MCF 10A (cell line): ENCODE data around the gene PIGU. TPM values are rescaled to one million over a fixed set of nuclear protein-coding genes. Genes with fewer than 3 reads are reported as not detected.

Experiments
- BruUV-seq: library from RNA; stranded (reverse); fragments of 400-500 nt; replicated peaks from 2 replicates; lab custom pipeline; 2021; lab: Mats Ljungman, UMichigan
- CTCF ChIA-PET: fragments of 300-600 bp; sonication (Branson Sonifier 250); formaldehyde crosslinking; extraction: SDS; loops from one replicate; lab custom pipeline; 2021; ENCODE audit warnings: antibody characterized with exemption, inconsistent platforms; lab: Yijun Ruan, JAX
- POLR2A ChIA-PET: fragments of 300-600, 350-650 bp; sonication (Branson Sonifier 250); formaldehyde crosslinking; extraction: SDS; loops from one replicate; lab custom pipeline; 2020; ENCODE audit warnings: antibody characterized with exemption, inconsistent platforms; lab: Yijun Ruan, JAX
- DNase-seq: peaks from one replicate; pipeline ENCODE4 v3.0.0-alpha.2; 2018; ENCODE audit not compliant: unreplicated experiment
- H3K27ac Mint-ChIP-seq: one replicate; pipeline ENCODE4 v1.8.0; 2022; ENCODE audit warnings: mild to moderate bottlenecking, low read depth, mixed read lengths; ENCODE audit not compliant: unreplicated experiment
- H3K27me3 Mint-ChIP-seq: one replicate; pipeline ENCODE4 v1.8.0; 2022; ENCODE audit warnings: mixed read lengths; ENCODE audit not compliant: insufficient read depth, unreplicated experiment
- H3K36me3 Mint-ChIP-seq: one replicate; pipeline ENCODE4 v1.8.0; 2022; ENCODE audit warnings: mild to moderate bottlenecking, moderate library complexity, mixed read lengths; ENCODE audit not compliant: insufficient read depth, unreplicated experiment
- H3K4me1 Mint-ChIP-seq: one replicate; pipeline ENCODE4 v1.8.0; 2022; ENCODE audit warnings: mixed read lengths; ENCODE audit not compliant: insufficient read depth, unreplicated experiment
- H3K4me3 Mint-ChIP-seq: one replicate; pipeline ENCODE4 v1.8.0; 2022; ENCODE audit warnings: mild to moderate bottlenecking, moderate library complexity, mixed read lengths; ENCODE audit not compliant: unreplicated experiment
- H3K9me3 Mint-ChIP-seq: one replicate; pipeline ENCODE4 v1.8.0; 2022; ENCODE audit warnings: mixed read lengths; ENCODE audit not compliant: unreplicated experiment
- intact Hi-C: fragments of 100-400 bp; cut with micrococcal nuclease; formaldehyde crosslinking; loops from 2 replicates; pipeline ENCODE4 v1.14.1; 2022
- total RNA-seq: library from RNA; stranded (reverse); gene quantifications from 2 replicates; pipeline ENCODE4 v1.2.3, GENCODE V29; 2022
- TF ChIP-seq, protein P1 (sequence below): fragments of 200-600 bp; IDR thresholded peaks from one replicate; pipeline ENCODE4 v1.8.0; 2022; ENCODE audit warnings: antibody characterized with exemption, mild to moderate bottlenecking; ENCODE audit not compliant: unreplicated experiment

The PIGU gene
- total RNA-seq, 1 experiment from 2014 or later: 14.5 TPM

DNA sequence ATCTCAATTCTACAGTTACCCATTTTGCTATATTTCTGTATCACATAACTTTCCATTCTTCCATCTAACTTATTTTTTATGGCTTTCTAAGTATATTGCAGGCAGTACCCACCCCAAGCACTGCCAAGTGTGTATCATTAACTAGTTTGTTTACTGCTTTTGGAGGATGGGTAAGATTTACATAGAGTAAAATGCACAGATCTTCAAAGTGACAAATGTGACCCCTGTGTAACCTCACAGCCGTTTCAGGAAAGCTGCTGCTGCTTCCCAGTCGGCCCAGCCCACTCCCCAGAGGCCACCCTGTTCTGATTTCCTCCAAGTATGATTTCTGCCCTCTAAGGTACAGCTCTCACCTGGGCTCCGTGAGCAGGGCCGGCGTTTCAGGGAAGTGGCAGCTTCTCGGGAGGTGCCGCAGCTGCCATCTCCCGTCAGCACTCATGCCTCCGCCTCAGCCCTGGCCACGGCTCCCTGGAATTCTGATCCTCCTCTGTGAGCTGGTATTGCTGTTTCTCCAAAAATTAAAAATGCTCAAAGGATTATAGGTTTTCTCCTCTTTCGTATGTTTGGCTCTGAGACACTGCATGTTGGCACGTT, 133.3 kb downstream of the PIGU start:
- POLR2A ChIA-PET: interaction anchor here (0.5 to 1.3 kb wide), 3 partner anchors 12 to 927 kb away, joined by 3 to 4 read pairs (median 3); no protein-coding TSS in a partner anchor
- CTCF ChIA-PET: interaction anchor here (0.6 to 0.9 kb wide), 3 partner anchors 17 to 93 kb away, joined by 3 read pairs; no protein-coding TSS in a partner anchor
- Mint-ChIP-seq H3K4me1 (peaks cover 6% of the 10 kb centered on the region), H3K27me3 (no peaks in the 10 kb centered on the region), H3K36me3 (peaks cover 45% of the 10 kb centered on the region), H3K9me3 (no peaks in the 10 kb centered on the region), H3K27ac (no peak overlapping the region), H3K4me3 (no peak overlapping the region)
- intact Hi-C loops: no loop called here
- BruUV-seq: no TSS peak
- DNase-seq: no peak
- TF ChIP-seq, protein P1, sequence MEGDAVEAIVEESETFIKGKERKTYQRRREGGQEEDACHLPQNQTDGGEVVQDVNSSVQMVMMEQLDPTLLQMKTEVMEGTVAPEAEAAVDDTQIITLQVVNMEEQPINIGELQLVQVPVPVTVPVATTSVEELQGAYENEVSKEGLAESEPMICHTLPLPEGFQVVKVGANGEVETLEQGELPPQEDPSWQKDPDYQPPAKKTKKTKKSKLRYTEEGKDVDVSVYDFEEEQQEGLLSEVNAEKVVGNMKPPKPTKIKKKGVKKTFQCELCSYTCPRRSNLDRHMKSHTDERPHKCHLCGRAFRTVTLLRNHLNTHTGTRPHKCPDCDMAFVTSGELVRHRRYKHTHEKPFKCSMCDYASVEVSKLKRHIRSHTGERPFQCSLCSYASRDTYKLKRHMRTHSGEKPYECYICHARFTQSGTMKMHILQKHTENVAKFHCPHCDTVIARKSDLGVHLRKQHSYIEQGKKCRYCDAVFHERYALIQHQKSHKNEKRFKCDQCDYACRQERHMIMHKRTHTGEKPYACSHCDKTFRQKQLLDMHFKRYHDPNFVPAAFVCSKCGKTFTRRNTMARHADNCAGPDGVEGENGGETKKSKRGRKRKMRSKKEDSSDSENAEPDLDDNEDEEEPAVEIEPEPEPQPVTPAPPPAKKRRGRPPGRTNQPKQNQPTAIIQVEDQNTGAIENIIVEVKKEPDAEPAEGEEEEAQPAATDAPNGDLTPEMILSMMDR: no peak

DNA sequence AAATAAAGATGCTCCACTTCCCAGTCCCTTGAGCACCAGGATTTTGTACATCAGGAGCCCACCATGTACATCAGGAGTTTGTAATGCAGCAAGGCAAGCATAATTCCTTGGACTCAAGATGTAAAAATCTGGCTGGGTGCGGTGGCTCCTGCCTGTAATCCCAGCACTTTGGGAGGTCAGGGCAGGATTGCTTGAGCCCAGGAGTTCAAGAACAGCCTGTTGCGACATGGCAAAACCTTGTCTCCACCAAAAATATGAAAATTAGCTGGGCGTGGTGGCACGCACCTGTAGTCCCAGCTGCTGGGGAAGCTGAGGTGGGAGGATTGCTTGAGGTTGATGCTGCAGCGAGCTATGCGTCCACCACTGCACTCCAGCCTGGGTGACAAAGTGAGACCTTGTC, 134.5 kb downstream of the PIGU start:
- CTCF ChIA-PET: interaction anchor here (0.7 to 1.0 kb wide), 2 partner anchors 21 to 130 kb away, joined by 3 read pairs; no protein-coding TSS in a partner anchor
- intact Hi-C loops: no loop called here
- H3K36me3 Mint-ChIP-seq: peaks cover 54% of the 10 kb centered on the region
- POLR2A ChIA-PET: no interaction called here
- TF ChIP-seq, protein P1: no peak
- H3K27ac Mint-ChIP-seq: no peak overlapping the region
- DNase-seq: no peak
- no peaks in the 10 kb centered on the region for H3K27me3 Mint-ChIP-seq
- BruUV-seq: no TSS peak
- no peak overlapping the region for H3K4me3 Mint-ChIP-seq
- H3K4me1 Mint-ChIP-seq: peaks cover 6% of the 10 kb centered on the region
- no peaks in the 10 kb centered on the region for H3K9me3 Mint-ChIP-seq

DNA sequence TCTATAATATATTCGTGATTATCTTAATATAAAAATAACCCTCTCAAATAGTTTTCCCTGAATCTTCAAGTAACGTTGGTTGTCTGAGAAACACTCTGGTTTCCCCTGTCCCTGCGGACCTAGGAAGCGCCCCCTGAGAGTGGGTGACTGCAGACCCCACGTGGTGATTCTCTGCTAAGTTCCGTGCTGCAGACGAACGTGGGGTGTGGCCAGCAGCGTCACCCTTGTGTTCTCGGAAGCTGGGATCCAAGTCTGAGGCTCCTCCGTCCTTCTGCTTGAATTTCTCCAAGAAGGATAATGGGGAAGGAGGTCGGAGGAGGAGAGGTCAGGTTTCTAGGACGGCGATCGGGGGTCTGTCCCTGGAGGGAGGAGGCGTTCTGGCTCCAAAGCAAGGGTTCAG, 135.0 kb downstream of the PIGU start:
- no TSS peak for BruUV-seq
- H3K4me1 Mint-ChIP-seq: peaks cover 5% of the 10 kb centered on the region
- H3K9me3 Mint-ChIP-seq: no peaks in the 10 kb centered on the region
- intact Hi-C loops: no loop called here
- H3K4me3 Mint-ChIP-seq: no peak overlapping the region
- no peaks in the 10 kb centered on the region for H3K27me3 Mint-ChIP-seq
- CTCF ChIA-PET: interaction anchor here (0.8 to 1.0 kb wide), 2 partner anchors 21 to 59 kb away, joined by 3 read pairs; no protein-coding TSS in a partner anchor
- TF ChIP-seq, protein P1: no peak
- no peak overlapping the region for H3K27ac Mint-ChIP-seq
- H3K36me3 Mint-ChIP-seq: peaks cover 59% of the 10 kb centered on the region
- DNase-seq: no peak
- POLR2A ChIA-PET: no interaction called here

DNA sequence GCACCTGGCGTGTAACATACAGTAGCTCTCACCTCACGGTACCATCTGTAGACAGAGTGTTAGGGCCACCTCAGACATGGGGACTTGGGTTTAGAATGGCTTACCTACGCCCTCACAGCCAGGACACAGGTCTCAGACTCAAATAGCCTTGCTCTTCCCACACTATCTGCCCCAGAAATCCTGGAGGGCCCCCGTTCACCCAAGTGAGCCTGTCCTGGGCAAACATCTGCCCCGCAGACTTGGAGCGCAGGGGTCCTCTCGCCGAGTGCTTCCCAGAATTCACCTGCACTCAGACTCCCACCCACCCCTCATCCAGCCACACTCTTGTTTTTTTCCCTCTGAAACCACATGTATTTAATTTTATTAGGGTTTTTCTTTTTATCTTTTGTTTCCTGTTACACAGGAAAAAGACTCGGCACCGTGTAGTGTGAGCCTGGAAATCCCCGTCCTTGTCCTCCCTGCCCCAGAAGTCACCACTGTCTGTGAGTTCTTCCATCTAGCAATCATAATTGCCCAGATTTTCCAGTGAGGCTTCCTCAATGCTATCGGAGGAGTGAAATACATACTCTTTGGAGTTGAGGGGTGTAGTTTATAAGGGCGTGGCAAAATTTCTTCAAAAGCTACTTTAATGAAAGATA, 135.5 kb downstream of the PIGU start:
- intact Hi-C loops: no loop called here
- ChIA-PET CTCF (interaction anchor here (0.8 to 3.4 kb wide), 4 partner anchors 11 to 60 kb away, joined by 3 to 19 read pairs (median 3); no protein-coding TSS in a partner anchor), POLR2A (no interaction called here)
- peaks cover 65% of the 10 kb centered on the region for H3K36me3 Mint-ChIP-seq
- no peaks in the 10 kb centered on the region for H3K9me3 Mint-ChIP-seq
- no peak overlapping the region for H3K4me3 Mint-ChIP-seq
- no peaks in the 10 kb centered on the region for H3K27me3 Mint-ChIP-seq
- H3K4me1 Mint-ChIP-seq: no peaks in the 10 kb centered on the region
- no TSS peak for BruUV-seq
- no peak overlapping the region for H3K27ac Mint-ChIP-seq
- DNase-seq: no peak
- TF ChIP-seq, protein P1: no peak
